Raji (cell line): ENCODE data around the gene CCL20.

Experiments used
- POLR2A ChIP-seq: IDR thresholded peaks from 2 replicates; pipeline ENCODE4 v1.6.1; 2011; ENCODE audit warnings: low read depth, low read length, control low read depth; ENCODE audit not compliant: insufficient read depth

Gene CCL20, protein sequence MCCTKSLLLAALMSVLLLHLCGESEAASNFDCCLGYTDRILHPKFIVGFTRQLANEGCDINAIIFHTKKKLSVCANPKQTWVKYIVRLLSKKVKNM

GRCh38 chr2:227813562-227814353, at the start of gene CCL20:
Gene CCL20, plus strand, starts transcription at chr2:227813842. Its CDS starts 70 bp downstream, at chr2:227813912.
- TF ChIP-seq POLR2A = no peak

- no peak for TF ChIP-seq POLR2A
Measured at GRCh38 chr2:227765788-227766372, 47.8 kb upstream of the CCL20 start.

DNA sequence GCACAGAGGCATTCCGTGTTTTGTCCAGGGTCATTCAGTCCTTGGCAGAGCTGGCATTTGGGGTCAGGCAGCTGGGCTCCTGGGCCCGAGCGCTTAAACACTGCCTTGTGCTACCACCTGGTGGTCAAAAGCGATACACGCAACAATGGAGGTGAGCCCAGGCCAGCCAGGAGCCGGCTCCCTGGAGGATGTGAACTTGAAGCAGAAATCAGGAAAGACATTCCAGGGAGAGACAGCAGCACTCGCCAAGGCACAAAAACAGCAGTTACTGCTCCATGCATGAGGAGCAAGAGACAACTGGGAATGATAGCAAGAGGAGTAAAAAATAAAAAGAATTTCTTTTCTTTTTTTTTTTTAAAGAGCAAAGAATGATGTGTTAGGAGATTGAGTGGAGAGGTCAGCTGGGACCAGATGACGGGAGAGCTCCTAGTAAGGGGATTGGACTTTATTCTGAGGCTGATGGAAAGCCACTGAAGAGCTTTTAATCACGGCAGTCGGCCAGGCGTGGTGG, 47.2 kb upstream of the CCL20 start:
- TF ChIP-seq POLR2A = no peak

- no peak for TF ChIP-seq POLR2A
Measured at GRCh38 chr2:227767830-227768229, 45.8 kb upstream of the CCL20 start.

DNA sequence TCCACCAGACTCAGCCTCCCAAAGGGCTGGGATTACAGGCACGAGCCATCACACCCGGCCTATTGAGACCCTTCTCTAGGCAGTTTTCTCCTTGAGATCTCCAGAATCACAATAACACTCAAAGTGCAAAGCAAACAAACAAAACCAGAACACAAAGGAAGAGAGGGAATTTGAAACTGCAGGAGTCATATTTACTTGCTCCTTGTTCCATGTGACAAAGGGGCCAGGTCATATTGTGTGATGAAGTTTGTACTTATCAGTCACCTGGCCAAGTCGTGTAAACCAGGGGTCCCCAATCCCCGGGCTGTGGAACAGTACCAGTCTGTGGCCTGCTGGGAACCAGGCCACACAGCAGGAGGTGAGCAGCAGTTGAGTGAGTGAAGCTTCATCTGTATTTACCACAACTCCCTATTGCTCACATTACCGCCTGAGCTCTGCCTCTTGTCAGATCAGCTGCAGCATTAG, 41.4 kb upstream of the CCL20 start:
- no peak for TF ChIP-seq POLR2A

DNA sequence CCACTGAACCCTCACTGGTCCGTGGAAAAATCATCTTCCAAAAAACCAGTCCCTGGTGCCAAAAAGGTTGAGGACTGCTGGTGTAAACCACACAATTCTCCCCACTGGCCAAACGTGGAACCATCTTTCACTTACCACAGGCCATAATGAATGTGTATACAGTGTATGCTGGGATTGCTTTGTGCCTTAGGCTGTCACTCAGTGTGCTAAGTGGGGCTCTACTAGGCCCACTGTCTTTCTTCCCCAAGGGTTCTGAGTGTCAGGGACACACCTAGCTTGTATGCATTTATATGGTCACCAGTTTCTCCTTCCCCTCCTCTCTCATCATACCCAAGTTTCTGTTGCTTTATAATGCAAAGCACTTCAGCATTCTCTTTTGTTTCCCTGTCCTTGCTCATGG, 40.7 kb upstream of the CCL20 start:
- TF ChIP-seq POLR2A = no peak

DNA sequence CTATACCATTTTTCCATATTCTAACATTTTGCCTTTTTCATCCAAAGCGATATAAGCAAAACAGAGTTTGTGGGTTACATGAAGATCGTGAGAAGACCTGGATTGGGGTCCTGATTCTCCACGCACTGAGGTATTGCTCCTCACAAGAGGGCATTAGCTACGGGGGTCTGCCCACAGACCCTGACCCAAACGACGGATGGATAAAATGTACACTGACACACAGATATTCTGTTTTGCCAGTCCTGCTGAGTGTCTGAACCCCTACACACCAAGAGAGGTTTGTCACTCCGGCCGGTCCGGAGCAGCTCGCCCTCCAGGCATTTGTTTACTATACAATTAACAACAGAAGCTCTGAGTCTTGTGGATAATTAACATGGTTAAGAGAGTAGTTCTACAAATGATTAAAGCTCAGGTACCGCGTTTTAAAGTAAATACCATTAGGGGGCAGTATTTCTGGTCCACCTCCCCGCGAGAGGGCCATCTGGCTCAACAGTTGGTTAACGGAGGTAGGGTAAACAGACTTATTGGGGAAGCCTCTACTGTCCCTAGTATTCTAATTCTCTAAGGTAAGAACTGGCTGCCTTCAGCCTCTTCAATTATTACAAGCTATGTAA, 39.5 kb upstream of the CCL20 start:
- no peak for TF ChIP-seq POLR2A

DNA sequence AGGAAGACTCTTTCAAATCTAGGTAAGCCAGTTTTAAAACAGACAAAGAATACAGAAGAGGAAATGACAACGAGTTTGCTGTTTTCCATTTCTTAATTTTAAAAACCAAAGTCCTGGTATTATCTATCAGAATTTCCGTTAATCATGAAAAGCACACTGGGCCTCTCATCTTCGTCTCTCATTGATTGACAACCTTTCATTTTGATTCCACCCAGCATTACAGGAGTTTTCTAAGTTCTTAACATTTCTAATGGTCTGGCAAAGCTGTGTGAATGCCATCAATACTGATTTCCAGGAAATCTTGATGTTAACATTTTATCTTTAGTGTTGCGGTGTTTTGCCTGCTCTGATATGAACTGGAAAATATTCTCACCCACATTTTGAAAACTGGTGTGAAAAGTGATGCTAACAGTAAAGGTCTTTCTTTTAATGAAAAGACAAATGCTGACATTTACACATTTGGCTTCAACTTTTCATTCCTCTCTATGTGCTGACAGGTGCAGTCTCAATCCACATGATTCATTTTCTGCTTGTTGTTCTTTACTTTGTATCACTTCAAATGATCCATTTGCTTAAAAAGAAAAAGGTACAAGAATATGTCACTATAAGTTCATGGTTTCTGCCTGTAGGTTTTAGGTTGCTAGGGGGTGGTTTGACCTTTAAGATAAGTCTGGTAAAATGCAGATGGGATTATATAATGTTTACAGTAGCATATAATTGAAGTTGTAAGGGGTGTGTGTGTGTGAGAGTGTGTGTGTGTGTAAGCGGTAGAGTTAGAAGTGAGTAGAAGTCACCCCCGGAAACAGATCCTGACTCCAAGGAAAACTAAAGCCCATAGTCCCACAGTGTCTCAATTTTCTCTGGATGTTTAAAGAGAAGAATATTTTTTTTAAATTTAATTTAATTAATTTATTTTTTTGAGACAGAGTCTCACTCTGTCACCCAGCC, 38.5 kb upstream of the CCL20 start:
- no peak for TF ChIP-seq POLR2A

- no peak for TF ChIP-seq POLR2A
Measured at GRCh38 chr2:227780981-227781615, 32.5 kb upstream of the CCL20 start.

GRCh38 chr2:227781841-227782240, 31.8 kb upstream of the CCL20 start:
- no peak for TF ChIP-seq POLR2A

DNA sequence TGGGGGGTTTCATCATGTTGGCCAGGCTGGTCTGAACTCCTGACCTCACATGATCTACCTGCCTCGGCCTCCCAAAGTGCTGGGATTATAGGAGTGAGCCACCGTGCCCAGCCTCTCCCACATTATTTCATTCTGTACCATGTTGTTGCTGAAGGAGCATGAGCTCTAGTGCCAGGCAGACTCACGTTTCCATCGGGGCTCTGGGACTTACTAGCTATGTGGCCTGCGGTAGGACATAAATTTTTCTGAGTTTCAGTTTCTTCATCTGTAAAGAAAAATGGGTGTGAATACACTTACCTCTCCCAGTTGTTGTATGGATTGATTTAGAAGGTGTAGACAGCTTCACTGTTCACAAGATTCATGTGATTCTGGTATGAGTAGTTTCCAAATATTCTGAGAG, 30.8 kb upstream of the CCL20 start:
- TF ChIP-seq POLR2A = no peak

- no peak for TF ChIP-seq POLR2A
Measured at GRCh38 chr2:227783404-227784138, 30.1 kb upstream of the CCL20 start.

DNA sequence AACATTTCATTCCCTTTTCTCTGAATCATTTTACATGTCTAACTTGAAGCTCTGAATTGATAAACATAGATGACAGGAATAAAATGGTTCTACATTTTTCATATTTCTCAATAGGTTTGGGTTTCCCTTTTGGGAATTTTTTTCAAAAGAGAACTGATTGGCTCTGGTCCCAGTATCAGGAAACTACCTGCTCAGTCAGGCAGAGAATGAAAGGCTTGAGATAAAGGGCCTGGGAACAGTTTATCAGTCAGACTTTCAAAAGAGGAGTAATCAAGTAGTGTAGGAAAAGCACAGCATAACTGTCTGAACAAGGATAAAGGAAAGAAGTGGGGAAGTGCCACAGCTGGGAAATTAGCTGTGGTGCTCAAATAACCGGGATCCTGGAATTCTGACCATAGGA, 28.3 kb upstream of the CCL20 start:
- no peak for TF ChIP-seq POLR2A

GRCh38 chr2:227788561-227789018, 25.1 kb upstream of the CCL20 start:
- no peak for TF ChIP-seq POLR2A

GRCh38 chr2:227789803-227790202, 23.8 kb upstream of the CCL20 start:
- no peak for TF ChIP-seq POLR2A
